LNCAP (cell line): Measurements from ENCODE around the gene CDC14B.

Experiments used
- TF ChIP-seq, protein P1 (sequence below): fragments of 450-650 bp; IDR thresholded peaks from 2 replicates; pipeline ENCODE4 v1.5.1; 2017; ENCODE audit warnings: mild to moderate bottlenecking

Gene CDC14B

DNA sequence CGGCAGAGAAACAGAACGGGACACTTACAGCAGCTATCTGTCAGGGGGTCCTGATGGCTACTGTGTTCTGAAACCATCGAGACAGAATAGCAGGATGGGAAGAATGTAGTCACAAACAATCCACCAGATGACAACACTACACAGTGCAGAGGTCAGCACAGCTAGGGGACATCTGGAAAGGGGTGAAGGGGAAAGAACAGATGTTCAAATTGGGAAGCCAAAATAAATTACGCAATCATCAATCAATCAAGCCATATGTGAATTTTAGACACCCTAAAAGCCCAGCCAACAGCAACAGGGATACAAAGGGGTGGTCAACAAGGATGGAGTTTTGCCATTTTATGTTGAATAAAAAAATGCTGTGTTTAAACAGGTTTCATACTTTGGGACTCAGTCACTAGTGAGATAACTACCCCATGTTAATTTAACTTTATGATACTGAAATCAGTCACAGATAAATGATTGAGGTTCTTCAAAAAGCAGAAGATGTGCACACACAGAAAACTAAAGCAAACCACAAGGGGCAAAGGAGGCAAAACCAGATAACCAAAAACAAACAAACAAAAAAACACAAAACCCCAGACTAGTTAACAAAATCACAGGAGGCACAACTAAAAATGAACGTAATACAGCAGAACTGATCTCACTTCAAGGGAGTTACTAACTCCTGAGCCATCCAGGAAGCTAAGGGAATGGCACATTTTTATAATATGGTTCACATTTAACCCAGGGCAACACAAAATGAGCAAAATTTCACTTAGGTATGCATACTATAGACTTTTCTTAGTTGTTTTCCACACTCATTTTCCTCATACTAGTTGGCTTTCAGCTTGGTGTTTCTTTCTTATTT, 103.8 kb downstream of the CDC14B start:
- TF ChIP-seq, protein P1, sequence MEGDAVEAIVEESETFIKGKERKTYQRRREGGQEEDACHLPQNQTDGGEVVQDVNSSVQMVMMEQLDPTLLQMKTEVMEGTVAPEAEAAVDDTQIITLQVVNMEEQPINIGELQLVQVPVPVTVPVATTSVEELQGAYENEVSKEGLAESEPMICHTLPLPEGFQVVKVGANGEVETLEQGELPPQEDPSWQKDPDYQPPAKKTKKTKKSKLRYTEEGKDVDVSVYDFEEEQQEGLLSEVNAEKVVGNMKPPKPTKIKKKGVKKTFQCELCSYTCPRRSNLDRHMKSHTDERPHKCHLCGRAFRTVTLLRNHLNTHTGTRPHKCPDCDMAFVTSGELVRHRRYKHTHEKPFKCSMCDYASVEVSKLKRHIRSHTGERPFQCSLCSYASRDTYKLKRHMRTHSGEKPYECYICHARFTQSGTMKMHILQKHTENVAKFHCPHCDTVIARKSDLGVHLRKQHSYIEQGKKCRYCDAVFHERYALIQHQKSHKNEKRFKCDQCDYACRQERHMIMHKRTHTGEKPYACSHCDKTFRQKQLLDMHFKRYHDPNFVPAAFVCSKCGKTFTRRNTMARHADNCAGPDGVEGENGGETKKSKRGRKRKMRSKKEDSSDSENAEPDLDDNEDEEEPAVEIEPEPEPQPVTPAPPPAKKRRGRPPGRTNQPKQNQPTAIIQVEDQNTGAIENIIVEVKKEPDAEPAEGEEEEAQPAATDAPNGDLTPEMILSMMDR, result no peak

DNA sequence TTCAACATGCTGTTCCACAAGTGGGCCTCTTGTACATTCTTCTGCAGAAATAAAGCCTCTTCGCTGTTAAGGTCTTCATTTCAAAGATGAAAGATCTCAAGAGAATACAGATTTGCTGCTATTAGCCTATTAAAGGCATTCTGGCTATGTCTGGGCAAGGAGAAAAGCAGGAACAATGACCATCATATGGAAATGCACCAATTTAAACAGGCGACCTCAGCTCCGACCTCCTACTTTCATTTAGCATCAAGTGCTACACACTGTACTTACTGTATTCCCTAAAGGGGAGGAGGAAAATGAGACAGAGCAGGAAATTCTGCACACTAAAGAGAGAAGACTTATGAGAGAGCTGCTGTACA, 104.9 kb downstream of the CDC14B start:
- TF ChIP-seq, protein P1, result no peak

- TF ChIP-seq, protein P1, result no peak
These were observed 105.4 kb downstream of the CDC14B start for GRCh38 chr9:96514108-96514799.

DNA sequence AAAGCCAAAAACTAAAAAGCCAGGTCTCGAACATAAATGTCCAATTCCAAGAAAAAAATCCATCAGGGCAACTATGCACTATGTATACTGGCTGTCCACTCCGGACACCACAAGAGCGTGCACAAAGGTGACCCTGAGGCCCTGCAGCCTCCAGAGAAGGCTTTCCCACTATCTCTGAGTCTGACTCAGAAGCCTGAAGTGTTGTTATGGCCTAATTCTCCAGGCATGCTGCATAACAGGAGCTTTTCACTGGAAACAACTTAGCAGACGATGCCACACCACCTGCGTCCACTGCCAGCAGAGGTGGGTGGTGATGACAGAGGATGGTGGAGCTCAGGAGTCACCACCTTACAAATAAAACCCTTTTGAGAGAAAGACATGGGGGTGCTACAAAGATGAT, 106.0 kb downstream of the CDC14B start:
- TF ChIP-seq, protein P1, result no peak

- TF ChIP-seq, protein P1, result no peak
These were observed 107.4 kb downstream of the CDC14B start for GRCh38 chr9:96512240-96512639.

DNA sequence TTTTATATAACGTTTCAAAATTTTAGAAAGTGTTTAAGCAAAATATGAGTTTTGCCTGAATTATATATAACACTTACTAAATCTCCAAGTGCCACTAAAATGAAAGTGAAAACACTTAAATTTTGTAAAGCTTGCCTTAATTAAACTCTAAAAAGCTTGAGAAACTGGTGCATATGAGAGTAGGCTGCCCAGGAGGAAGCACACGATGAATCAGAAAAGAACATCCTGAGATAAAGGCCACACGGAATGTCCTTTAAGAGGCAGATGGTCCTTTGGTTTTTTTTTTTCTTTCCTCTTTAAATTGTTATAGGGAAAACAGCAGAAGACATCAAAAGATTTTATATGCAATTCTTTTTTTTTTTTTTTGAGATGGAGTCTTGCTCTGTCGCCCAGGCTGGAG, 109.4 kb downstream of the CDC14B start:
- TF ChIP-seq, protein P1, result no peak

- TF ChIP-seq, protein P1, result no peak
These were observed 109.8 kb downstream of the CDC14B start for GRCh38 chr9:96509848-96510247.
